DMS153 treated with DMSO at 0.1 percent for 48 hours (cell line): Measurements from ENCODE around the gene MISP3.
A peak's percentile ranks its signal among the peaks of the same experiment; 100 is the strongest.

ENCODE experiments used
- DNase-seq: peaks from one replicate; lab custom pipeline; 2025; ENCODE audit not compliant: unreplicated experiment; lab: John Stamatoyannopoulos, UW

The MISP3 gene

DNA sequence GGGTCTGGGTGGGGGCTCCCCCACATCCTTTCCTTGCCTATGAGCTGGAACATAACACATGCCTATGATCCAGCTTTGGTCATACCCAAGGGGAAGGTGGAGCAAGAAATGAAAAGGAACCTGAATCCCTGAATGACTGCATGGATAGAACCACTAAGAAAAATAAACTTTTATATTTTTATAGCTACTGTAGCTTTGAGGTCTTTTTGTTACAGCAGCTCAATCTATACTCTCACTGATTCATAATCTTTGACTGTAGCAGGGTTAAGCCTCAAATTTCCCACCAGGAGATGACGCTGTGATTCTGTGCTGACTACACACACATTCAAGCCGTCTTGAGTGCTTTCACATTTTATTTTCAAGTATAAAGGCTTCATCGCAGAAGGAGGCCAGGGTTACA is 19.6 kb upstream of the MISP3 start:
- no peak for DNase-seq

DNA sequence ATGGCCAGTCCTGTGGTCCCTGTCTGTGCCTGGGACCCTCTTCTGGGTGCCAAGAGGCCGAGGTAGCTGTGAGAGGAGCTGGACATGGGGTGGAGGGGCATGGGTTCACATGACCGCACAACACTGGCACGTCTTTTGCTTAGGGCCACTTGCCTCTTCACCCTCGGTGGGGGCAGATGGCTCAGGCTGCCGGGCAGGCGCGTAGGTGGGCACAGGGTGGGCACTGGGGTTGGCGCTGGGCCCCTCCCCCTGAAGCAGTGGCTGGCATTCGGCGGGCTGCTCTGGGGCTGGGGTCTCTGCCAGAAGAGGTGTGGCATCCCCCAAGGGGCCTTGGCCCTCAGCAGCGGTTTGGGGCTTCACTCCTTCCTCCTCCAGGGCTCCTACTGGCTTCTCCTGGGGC is 19.1 kb upstream of the MISP3 start:
- DNase-seq, result no peak

DNA sequence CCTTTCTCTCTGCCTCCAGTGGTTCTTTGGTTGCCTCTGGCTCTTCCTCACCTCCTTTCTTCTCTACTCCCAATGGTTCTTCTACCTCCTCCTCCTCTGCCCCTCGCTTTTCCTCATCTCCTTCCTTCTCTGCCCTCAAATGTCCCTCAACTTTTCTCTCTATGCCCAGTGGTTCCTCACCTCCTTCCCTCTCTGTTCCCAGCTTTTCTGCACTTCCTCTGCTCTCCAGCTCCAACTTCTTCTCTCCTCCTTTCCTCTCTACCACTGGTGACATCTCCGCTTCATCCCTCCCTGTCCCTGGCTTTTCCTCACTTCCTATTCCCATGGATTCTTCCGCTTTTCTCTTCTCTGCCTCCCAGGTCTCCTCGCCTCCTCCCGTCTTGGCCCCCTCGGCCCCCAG is 18.5 kb upstream of the MISP3 start:
- no peak for DNase-seq

DNA sequence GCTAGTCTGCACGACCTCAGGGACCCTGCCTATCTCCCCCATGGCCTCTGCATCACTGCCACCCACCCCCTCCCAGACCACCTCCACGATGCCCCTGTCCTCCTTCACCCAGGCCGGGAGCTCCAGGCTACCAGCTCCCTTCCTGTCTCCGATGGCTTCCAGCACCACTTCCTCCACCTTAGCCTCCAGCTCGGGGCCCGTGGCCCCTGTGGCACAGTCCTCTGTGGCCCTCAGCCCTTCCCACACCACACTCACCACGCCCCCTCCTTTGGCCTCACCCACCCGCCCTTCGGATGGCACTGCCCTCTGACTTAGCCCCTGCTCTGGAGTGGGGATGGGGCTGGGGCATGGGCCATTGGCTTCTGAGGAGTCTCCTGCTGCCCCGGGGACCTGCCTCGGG is 17.9 kb upstream of the MISP3 start:
- DNase-seq, result no peak

DNA sequence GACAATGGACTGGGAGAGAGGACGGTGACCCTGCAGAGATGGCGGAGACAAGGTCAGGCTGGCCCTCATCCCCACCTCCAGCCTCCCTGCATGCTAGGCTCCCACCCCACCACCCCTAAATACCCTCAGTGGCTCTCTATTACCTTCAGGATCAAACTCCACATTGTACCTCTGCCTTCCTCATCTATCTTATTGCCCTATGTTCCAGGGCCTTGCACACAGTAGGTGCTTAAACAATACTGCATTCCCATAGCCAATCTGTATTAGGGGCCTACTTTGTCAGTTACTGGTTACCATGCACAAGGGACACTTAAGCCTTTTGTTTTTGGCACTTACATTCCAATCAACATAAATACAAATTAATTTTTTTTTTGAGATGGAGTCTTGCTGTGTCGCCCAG is 17.2 kb upstream of the MISP3 start:
- DNase-seq, result no peak

DNA sequence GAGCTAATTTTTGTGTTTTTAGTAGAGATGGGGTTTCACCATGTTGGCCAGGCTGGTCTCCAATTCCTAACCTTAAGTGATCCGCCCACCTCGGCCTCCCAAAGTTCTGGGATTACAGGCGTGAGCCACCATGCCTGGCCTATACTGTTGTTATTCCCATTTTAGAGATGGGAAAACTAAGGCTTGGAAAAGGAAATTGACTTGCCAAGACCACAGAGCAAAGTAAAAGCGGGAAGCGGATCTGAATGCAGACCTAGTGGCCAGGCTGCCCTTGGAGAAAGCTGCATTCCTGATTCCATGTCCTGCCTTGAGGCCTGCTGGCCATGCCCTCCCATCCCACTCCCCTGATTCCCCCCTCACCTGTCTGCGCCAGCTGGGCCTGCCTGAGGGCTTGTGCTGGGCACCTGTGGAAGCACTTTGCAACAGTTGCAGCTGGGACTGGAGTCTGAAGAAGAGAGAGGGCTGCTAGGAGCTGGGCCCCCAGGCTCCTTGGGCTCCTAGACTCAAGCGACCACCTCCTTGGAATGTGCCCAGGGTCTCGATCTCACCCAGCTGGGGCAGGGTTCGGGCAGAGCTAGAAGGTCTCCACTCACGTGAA is 16.4 kb upstream of the MISP3 start:
- no peak for DNase-seq

DNA sequence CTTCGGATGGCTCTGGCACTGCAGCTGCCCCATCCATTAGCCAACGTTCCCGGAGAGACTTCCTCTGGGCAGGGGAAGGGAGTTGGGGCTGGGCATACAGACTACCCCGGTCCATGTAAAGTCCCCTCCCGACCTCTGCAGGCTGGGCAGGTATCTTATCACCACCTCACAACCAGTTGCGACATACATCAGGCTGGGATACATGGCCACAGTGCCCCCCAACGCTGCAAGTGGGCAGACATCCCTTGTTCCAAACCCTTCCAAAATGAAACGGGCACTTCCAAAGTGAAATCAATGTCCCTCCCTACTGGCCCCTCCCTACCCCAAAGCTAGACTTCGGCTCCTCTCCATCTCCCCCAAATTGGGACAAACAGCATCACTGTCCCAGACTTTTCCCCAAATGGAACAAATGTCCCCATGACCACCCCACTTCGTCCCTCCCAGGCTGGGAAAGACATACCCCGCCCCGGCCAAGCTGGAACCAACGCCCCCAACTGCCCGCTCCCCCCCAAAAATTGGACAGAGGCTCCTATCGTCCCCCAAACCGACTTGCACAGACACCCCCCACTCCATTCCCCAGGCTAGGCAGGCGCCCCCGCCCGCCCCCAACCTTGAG is 15.7 kb upstream of the MISP3 start:
- DNase-seq, result no peak

DNA sequence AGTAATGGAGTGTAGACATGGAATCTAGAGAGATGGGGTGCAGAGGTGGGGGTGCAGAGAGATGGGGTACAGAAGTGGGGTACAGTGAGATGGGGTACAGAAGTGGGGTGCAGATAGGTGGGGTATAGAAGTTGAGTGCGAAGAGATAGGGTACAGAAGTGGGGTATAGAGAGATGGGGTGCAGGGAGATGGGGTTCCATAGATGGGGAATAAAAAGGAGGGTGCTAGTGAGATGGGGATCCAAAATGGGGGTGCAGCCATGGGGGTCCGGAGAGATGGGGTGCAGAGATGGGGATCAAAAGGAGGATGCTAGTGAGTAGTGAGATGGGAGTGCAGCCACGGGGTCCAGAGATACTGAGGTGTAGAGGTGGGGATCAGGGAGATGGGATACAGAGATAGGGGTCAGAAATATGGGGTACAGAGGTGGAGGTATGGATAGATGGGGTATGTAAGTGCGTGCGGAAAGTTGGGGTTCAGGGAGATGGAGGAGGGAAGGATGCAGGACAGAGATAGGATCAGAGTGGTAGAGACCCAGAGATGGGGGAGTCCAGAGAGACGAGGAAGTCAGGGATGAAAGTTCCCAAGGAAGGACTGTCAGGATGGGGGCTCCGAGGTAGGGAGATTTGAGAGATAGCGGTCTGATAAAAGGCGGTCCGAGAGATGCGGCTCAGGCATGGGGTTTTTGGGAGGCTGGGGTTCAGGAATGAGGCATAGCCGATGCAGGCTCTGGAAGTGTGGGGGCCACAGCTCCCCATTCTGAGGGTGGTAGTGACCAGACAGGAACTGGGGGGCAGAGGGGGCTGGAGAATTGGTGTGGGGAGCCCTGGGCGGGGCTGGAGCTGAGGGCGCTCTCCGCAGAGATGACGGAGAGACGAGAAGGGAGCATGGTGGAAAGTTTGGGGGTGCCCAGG is 14.1 kb upstream of the MISP3 start:
- no peak for DNase-seq

DNA sequence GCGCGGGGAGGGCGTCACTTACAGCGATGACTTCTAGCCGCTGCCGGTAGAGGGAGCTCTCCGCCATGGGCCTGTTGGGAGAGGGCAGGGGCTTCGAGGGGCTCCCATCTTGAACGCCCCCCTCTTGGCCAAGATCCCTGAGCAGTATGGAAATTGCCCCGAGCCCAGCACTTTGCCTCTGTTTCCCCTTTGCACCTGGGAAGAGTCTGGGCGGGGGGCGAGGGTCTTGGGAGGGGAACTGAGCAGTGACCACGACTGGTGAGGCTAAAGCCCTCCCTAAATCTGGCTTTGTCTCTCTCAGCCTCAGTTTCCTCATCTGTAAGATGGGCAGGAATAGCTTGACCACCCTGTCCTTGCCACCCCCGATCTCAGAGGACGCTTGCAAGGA is 13.5 kb upstream of the MISP3 start:
- no peak for DNase-seq

DNA sequence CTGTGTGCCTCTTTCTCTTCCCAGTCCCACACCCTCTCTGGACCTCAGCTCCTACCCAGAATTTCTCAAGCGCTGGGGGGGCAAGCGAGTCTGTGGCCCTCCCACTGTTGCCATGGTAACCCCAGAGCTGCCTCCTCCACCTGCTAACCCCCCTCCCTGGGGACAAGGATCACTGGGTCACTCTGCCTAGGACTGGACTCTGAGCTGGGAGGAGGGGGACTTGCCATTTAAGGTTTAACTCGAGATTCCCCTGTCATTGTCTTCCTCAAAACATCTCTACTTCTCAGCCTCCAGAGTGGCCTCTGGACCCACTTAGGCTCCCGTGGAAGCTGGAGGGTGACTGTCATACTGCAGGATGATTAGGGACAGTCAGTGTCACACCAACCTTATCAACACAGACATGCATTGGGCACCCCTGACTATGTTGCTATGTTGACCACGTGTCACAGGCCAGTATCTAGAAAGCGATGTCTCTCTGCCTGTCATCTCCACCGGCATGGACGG is 12.9 kb upstream of the MISP3 start:
- DNase-seq, result no peak

DNA sequence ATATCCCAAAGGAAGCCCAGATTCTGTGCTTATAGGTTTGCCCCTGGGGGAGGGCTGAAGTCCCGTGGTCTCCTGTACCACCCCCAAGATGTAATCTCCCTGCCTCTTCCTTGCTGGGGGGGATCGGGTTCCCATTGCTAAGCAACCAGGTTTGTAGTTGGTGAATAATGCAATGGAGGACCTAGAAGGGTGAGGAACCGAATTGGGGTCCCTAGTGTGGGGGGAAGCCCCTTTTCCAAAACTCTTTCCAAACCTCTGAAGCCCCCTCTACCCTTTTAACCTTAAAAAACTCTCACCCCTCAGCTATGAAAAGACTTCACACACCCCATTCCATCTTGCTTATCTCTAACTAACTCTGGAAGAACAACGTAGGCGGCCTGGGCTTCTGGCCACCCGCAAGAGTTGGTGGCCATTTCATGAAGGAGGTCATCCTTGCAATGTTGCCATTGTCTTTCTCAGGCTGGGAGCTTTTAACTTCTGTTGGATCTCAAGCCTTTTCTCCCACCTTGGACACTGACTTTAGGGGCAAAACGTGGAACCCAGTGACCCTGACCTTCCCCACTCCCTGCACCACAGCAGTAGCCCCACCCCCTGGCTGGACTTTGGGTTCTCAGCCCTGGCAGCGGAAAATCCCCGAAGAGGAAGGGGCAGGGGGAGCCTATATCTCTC is 11.4 kb upstream of the MISP3 start:
- no peak for DNase-seq

DNA sequence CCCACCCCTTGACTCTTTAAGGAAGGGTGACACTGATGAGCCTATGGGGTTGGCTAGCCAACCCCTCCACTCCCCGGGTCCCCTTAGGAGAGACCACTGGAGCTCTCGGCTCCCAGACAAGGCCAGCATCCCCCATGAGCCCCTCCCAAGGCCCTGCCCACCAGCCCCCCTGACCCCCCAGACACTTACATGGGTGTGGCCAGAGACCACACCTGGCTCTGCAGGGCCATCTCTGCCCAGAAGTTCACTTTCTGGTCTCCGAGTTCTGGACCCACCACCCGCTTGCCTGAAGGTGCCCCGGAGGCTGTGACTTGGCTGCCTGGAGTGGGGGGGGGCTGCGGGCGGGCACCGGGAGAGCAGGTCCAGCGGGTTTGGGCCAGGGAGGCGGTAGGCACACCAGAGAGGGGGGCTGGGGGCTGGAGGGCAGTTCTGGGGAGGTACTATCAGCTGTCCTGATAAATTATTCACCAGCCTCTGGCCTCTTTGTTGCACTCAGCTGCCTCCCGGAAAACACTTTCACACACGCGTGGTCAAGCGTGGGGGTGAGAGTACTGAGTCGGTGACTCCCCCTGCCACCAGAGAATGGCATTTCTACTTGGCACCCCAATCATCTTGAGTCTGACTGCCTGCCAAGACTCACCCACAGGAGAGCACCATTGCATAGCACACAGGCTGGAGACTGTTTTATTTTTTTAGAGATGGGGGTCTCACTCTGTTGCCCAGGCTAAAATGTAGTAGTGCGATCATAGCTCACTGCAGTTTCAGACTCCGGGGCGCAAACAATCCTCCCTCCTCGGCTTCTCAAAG is 10.6 kb upstream of the MISP3 start, which contains the start of gene PALM3:
Gene PALM3 (minus strand): TSS at position 326 of the 807 bp plus-strand sequence. CDS start 96 bp downstream, at position 230.
- no peak for DNase-seq

DNA sequence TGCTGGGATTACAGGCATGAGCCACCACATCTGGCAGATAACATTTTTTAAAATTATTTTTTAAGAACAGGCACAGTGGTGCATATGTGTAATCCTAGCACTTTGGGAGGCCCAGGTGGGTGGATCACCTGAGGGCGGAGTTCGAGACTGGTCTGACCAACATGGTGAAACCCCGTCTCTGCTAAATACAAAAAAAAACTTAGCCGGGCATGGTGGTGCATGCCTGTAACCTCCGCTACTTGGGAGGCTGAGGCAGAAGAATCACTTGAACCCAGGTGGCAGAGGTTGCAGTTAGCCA is 10.1 kb upstream of the MISP3 start:
- no peak for DNase-seq

DNA sequence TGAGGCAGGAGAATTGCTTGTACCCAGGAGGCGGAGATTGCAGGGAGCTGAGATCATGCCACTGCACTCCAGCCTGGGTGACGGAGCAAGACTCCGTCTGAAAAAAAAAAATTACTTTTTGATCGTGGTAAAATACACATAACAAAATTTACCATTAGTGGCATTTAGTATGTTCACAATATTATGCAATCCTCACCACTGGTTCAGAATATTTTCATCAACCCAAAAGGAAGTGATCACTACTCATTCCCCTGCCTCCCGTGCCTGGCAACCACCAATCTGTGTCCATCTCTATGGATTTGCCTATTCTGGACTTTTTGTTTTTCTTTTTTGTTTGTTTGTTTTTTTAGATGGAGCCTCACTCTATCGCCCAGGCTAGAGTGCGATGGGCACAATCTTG is 9.5 kb upstream of the MISP3 start:
- DNase-seq, result no peak

DNA sequence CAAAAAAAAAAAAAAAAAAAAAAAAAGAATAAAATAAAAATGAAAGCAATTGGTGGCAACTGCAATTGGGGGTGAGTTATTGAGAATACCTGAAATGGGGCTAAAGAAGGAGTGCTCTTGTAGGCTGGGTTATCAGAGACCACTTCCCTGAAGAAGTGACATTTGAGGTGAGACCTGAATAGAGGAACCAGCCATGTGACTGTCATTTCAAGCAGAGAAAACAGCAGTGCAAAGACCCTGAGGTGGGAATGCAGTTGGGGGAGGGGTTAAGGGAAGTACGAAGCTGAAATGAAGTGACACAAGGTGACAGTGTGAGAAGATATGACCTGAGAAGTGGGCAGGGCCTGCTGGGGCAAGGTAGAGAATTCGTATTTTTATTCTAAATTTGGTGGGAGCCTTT is 6.5 kb upstream of the MISP3 start:
- no peak for DNase-seq

DNA sequence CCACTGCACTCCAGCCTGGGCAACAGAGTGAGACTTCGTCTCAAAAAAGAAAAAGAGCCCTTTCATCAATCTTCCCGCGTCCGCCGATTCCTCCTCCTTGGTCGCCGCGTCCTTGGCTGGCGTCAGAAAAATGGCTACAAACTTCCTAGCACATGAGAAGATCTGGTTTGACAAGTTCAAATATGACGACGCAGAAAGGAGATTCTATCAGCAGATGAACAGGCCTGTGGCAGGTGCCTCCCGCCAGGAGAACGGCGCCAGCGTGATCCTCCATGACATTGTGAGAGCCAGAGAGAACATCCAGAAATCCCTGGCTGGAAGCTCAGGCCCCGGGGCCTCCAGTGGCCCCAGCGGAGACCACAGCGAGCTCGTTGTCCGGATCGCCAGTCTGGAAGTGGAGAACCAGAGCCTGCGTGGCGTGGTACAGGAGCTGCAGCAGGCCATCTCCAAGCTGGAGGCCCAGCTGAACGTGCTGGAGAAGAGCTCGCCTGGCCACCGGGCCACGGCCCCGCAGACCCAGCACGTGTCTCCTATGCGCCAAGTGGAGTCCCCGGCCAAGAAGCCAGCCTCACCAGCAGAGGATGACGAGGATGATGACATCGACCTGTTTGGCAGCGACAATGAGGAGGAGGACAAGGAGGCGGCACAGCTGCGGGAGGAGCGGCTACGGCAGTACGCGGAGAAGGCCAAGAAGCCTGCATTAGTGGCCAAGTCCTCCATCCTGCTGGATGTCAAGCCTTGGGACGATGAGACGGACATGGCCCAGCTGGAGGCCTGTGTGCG is 2.1 kb upstream of the MISP3 start:
- DNase-seq, result no peak

DNA sequence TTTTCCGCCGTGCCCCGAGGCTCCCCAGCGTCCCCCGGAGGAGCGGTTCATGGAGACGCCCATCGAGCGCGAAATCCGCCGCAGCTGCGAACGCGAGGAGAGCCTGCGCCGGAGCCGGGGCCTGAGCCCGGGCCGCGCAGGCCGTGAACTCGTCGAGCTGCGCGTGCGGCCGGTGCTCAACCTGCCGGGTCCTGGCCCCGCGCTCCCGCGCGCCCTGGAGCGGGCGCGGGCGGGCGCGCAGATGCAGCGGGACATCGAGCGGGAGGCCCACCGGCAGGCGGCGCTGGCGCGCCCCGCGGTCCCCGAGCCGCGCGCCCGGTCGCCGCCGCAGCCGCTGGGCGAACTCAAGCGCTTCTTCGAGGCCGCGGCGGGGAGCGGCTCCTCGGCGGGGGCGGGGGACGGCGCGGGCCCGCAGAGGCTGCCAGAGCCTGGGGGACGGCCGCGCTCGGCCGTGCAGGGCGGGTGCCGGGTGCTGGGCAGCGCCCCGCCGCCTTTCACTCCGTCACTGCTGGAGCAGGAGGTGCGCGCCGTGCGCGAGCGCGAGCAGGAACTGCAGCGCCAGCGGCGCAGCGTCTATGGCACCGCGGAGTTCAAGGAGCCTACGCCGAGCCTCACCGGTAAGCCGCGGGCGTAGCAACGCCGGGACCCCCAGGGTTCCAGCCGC is 807 bp downstream of the MISP3 start:
- peak; percentile 72 for DNase-seq

DNA sequence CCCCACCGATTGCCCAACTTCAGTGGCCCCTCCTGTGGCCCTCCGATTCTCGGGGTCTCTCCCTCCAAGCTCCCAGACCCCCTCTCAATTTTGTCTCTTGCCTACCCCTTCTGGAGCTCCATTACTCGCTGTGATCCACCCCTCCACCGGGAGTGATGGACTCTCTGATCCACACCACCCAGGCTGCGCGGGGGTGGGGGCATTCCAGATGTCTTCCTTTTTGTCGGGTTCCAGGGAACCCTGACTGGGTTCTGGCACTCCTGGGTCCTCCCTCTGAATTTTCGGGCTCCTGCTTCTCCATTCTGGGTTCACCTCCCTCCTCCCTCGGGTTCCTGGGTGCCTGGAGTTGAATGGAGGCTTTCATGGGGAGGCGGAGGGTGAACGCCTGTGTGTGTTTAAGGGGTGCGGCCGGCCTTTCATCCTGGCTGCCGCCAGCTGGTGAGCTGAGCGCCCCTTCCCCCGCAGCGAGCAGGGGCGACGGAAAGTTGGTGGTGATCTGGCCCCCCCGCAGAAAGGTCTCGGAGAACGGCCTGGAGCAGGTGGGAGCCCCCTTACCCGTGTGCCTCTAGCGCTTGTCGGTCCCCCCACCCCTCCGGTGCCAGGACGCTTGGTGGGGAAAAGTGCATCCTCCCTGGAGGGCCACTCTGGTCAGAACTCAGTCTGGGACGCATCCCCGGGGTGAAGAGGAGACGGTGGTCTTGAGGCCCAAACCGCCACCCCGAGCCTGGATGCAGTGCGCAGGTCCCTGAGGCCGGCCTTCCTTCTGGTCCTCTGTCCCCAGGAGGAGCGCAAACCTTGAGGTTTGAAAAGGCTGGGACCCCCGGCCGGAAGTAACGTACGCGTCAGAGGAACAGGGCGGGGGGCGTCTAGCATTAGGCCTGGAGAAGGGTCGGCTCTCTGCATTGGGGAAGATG is 1.6 kb downstream of the MISP3 start:
- DNase-seq, result no peak
